H1 (cell line): ENCODE measurements around the gene CCT6A.
"Not testable (repeated sequence)": the region's sequence is repeated elsewhere in the genome, so short reads cannot be mapped to it uniquely, and the experiment has no call there.

Source experiments
- CBX5 ChIP-seq: fragments of 300-800, 300-1000 bp; sonication (generic); IDR thresholded peaks from 2 replicates; pipeline ENCODE4 v1.7.1; 2016; ENCODE audit warnings: antibody characterized with exemption, low read length, low read depth
- CTCF ChIP-seq, 3 experiments: IDR thresholded peaks; 1 replicate in 2 of 3; 2 replicates in 1 of 3; pipeline versions ENCODE4 v1.5.1 to v1.6.1; 2011; ENCODE audit warnings: low read length in 3 of 3, mild to moderate bottlenecking in 3 of 3, inconsistent platforms in 2 of 3, low read depth in 1 of 3, moderate library complexity in 1 of 3; ENCODE audit not compliant: insufficient read depth in 1 of 3; ENCODE audit errors: control extremely low read depth in 1 of 3
- JUND ChIP-seq: IDR thresholded peaks from 2 replicates; pipeline ENCODE4 v1.6.1; 2011; ENCODE audit warnings: mild to moderate bottlenecking, improper control_type of control experiment, low read length
- SP1 ChIP-seq: IDR thresholded peaks from 2 replicates; pipeline ENCODE4 v1.6.1; 2011; ENCODE audit warnings: low read depth, low read length
- SRF ChIP-seq: IDR thresholded peaks from 2 replicates; pipeline ENCODE4 v1.6.1; 2011; ENCODE audit warnings: mild to moderate bottlenecking, low read depth, low read length, moderate library complexity
- USF2 ChIP-seq: IDR thresholded peaks from 2 replicates; pipeline ENCODE4 v1.6.1; 2011; ENCODE audit warnings: low read length, improper control_type of control experiment

- TF ChIP-seq SP1; SRF; CBX5; CTCF (IDR thresholded peaks at IDR 0.05; ENCODE audit: control extremely low read depth in 1 of 3, insufficient read depth in 1 of 3, low read depth in 1 of 3, low read length in 3 of 3); JUND; USF2: not testable (repeated sequence)
Measured at GRCh38 chr7:56045758-56046157, 5.8 kb upstream of the CCT6A start.
